ENCODE data around the gene MINDY4. TPM values are rescaled to one million over a fixed set of nuclear protein-coding genes. Genes with fewer than 3 reads are reported as not detected.

Gene MINDY4
- total and polyA plus RNA-seq, 2 donors (not counting 1 experiment from before 2014, with no cell fraction given): 0.12 to 1.1 TPM

- CTCF ChIA-PET: no interaction called here
- H3K9me3 ChIP-seq (ENCODE audit: control extremely low read depth in 1 of 3, control insufficient read depth in 2 of 3, insufficient read depth in 1 of 3, low read length in 2 of 3): no peaks in the 10 kb centered on the region
- no peak for TF ChIP-seq CTCF (IDR thresholded peaks at IDR 0.05)
- H4K20me1 ChIP-seq (ENCODE audit: control insufficient read depth, insufficient read depth, low read length, poor library complexity, severe bottlenecking): no peaks in the 10 kb centered on the region
- H3K79me2 ChIP-seq (ENCODE audit: control insufficient read depth, insufficient read depth, low read length): no peaks in the 10 kb centered on the region
- H3K27me3 Mint-ChIP-seq: no peaks in the 10 kb centered on the region
- H3K27ac Mint-ChIP-seq: no peak overlapping the region
- 87% methylated on average over 5 of the region's 6 CpGs for WGBS (ENCODE audit: insufficient coverage)
- peak overlapping the region; percentile 9 for H2AFZ ChIP-seq (ENCODE audit: insufficient read depth, low read depth, low read length, poor library complexity, severe bottlenecking)
- no peaks in the 10 kb centered on the region for H3K9me3 Mint-ChIP-seq (ENCODE audit: insufficient read depth)
- H3K27me3 ChIP-seq (replicated peaks in 1 of 4; ENCODE audit: control extremely low read depth in 1 of 4, control insufficient read depth in 3 of 4, insufficient read depth in 4 of 4, low read length in 3 of 4): no peaks in the 10 kb centered on the region
- H3K4me2 ChIP-seq (replicated peaks; ENCODE audit: low read depth, low read length, poor library complexity, severe bottlenecking): no peak overlapping the region
- peaks cover 4 to 13% of the 10 kb centered on the region in 2 donors for H3K4me1 ChIP-seq (ENCODE audit: control insufficient read depth in 2 of 2, insufficient read depth in 2 of 2, low read length in 2 of 2)
- ATAC-seq (ENCODE audit: low read depth): no peak
- no peak overlapping the region for H3K9ac ChIP-seq (ENCODE audit: low read length)
- H3K36me3 ChIP-seq (replicated peaks in 1 of 2; ENCODE audit: control extremely low read depth in 1 of 2, control insufficient read depth in 1 of 2, extremely low read depth in 1 of 2, insufficient read depth in 2 of 2, low read length in 1 of 2): no peaks in the 10 kb centered on the region
- no peak overlapping the region for H3K4me3 ChIP-seq (ENCODE audit: control extremely low read depth in 1 of 5, extremely low read depth in 1 of 5, insufficient read depth in 1 of 5, low read depth in 2 of 5, low read length in 4 of 5)
- H3K4me3 Mint-ChIP-seq: no peak overlapping the region
- peaks cover 5% of the 10 kb centered on the region for H3K4me1 Mint-ChIP-seq
- POLR2A ChIA-PET: interaction anchor here (0.6 kb wide), 1 partner anchor 34 kb away, joined by 3 read pairs; no protein-coding TSS in a partner anchor
- no peak overlapping the region for H3K27ac ChIP-seq (ENCODE audit: low read length in 2 of 2)
- no peak for DNase-seq
- intact Hi-C loops (cut with micrococcal nuclease): no loop called here
Observed at GRCh38 chr7:30772984-30773383, 1.8 kb downstream of the MINDY4 start.

DNA sequence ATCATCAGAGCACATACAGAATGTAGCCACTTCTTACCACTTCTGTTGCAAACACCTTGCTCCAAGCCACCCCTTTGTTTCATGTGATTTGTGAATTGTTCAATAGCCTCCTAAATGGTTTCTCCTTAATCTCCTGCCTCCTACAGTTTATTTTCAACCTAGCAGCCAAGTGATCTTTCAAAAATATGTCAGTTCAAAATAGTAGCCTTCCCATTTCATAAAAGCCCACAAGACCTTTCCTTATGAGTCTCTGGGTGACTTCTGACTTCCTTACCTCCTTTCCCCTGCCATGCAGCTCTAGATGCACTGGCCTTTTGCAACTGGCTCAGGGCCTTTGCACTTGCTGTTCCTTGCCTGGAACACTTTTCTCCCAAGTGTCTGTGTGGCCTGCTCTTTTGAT lies 4.8 kb downstream of the MINDY4 start:
- Histone ChIP-seq H3K4me1 (ENCODE audit: control insufficient read depth in 2 of 2, insufficient read depth in 2 of 2, low read length in 2 of 2) (peaks cover 4 to 10% of the 10 kb centered on the region in 2 donors), H3K4me3 (ENCODE audit: control extremely low read depth in 1 of 5, extremely low read depth in 1 of 5, insufficient read depth in 1 of 5, low read depth in 2 of 5, low read length in 4 of 5) (no peak overlapping the region), H3K9ac (ENCODE audit: low read length) (no peak overlapping the region), H3K9me3 (ENCODE audit: control extremely low read depth in 1 of 3, control insufficient read depth in 2 of 3, insufficient read depth in 1 of 3, low read length in 2 of 3) (no peaks in the 10 kb centered on the region), H3K27me3 (replicated peaks in 1 of 4; ENCODE audit: control extremely low read depth in 1 of 4, control insufficient read depth in 3 of 4, insufficient read depth in 4 of 4, low read length in 3 of 4) (no peaks in the 10 kb centered on the region), H3K79me2 (ENCODE audit: control insufficient read depth, insufficient read depth, low read length) (no peaks in the 10 kb centered on the region), H3K27ac (ENCODE audit: low read length in 2 of 2) (no peak overlapping the region), H4K20me1 (ENCODE audit: control insufficient read depth, insufficient read depth, low read length, poor library complexity, severe bottlenecking) (no peaks in the 10 kb centered on the region), H3K4me2 (replicated peaks; ENCODE audit: low read depth, low read length, poor library complexity, severe bottlenecking) (no peak overlapping the region), H2AFZ (ENCODE audit: insufficient read depth, low read depth, low read length, poor library complexity, severe bottlenecking) (no peak overlapping the region), H3K36me3 (replicated peaks in 1 of 2; ENCODE audit: control extremely low read depth in 1 of 2, control insufficient read depth in 1 of 2, extremely low read depth in 1 of 2, insufficient read depth in 2 of 2, low read length in 1 of 2) (no peaks in the 10 kb centered on the region)
- intact Hi-C loops (cut with micrococcal nuclease): no loop called here
- Mint-ChIP-seq H3K27me3 (no peaks in the 10 kb centered on the region), H3K4me3 (no peak overlapping the region), H3K27ac (no peak overlapping the region), H3K9me3 (ENCODE audit: insufficient read depth) (no peaks in the 10 kb centered on the region), H3K4me1 (peaks cover 5% of the 10 kb centered on the region)
- DNase-seq (no peak), ATAC-seq (ENCODE audit: low read depth) (no peak)
- POLR2A ChIA-PET: no interaction called here
- CTCF ChIA-PET: no interaction called here
- TF ChIP-seq CTCF (IDR thresholded peaks at IDR 0.05) (no peak), EZH2 (IDR thresholded peaks at IDR 0.05; ENCODE audit: borderline replicate concordance, insufficient read depth, low read depth, low read length, poor library complexity, severe bottlenecking) (no peak)
